GM18499 (cell line): ENCODE results near the gene ATP8A2.

Source experiments
- ATAC-seq: cut with Tn5 transposase; IDR thresholded peaks from one replicate; pipeline ENCODE4 v1.9.1; 2021; ENCODE audit warnings: moderate number of reproducible peaks; ENCODE audit not compliant: insufficient read depth, unreplicated experiment

Gene ATP8A2

GRCh38 chr13:25679159-25679558 is 307.4 kb downstream of the ATP8A2 start:
- ATAC-seq = no peak

- no peak for ATAC-seq
Measured at GRCh38 chr13:25679936-25680335, 308.2 kb downstream of the ATP8A2 start.

GRCh38 chr13:25682276-25682675 is 310.5 kb downstream of the ATP8A2 start:
- ATAC-seq = no peak

GRCh38 chr13:25683056-25683455 is 311.3 kb downstream of the ATP8A2 start:
- no peak for ATAC-seq

- ATAC-seq = no peak
Measured at GRCh38 chr13:25683662-25684370, 312.0 kb downstream of the ATP8A2 start.

- ATAC-seq = no peak
Measured at GRCh38 chr13:25684491-25684890, 312.7 kb downstream of the ATP8A2 start.

GRCh38 chr13:25686831-25687470 is 315.2 kb downstream of the ATP8A2 start:
- ATAC-seq = no peak

- no peak for ATAC-seq
Measured at GRCh38 chr13:25687471-25688225, 315.9 kb downstream of the ATP8A2 start.

- no peak for ATAC-seq
Measured at GRCh38 chr13:25688536-25688935, 316.8 kb downstream of the ATP8A2 start.

GRCh38 chr13:25689539-25689938 is 317.8 kb downstream of the ATP8A2 start:
- no peak for ATAC-seq

- ATAC-seq = no peak
Measured at GRCh38 chr13:25690582-25690981, 318.8 kb downstream of the ATP8A2 start.

GRCh38 chr13:25691654-25692053 is 319.9 kb downstream of the ATP8A2 start:
- no peak for ATAC-seq

GRCh38 chr13:25692099-25692498 is 320.3 kb downstream of the ATP8A2 start:
- no peak for ATAC-seq

- ATAC-seq = no peak
Measured at GRCh38 chr13:25699056-25699455, 327.3 kb downstream of the ATP8A2 start.

- ATAC-seq = no peak
Measured at GRCh38 chr13:25699600-25699999, 327.8 kb downstream of the ATP8A2 start.

GRCh38 chr13:25701304-25701703 is 329.5 kb downstream of the ATP8A2 start:
- ATAC-seq = no peak

GRCh38 chr13:25702386-25702785 is 330.6 kb downstream of the ATP8A2 start:
- no peak for ATAC-seq

- ATAC-seq = no peak
Measured at GRCh38 chr13:25707726-25708125, 336.0 kb downstream of the ATP8A2 start.

- ATAC-seq = no peak
Measured at GRCh38 chr13:25708268-25708667, 336.5 kb downstream of the ATP8A2 start.

GRCh38 chr13:25709088-25709487 is 337.3 kb downstream of the ATP8A2 start:
- no peak for ATAC-seq

GRCh38 chr13:25715760-25716159 is 344.0 kb downstream of the ATP8A2 start:
- no peak for ATAC-seq
